ENCODE measurements around the gene HAUS5.

HAUS5 gene

GRCh38 chr19:35571406-35571965, 41.0 kb upstream of the HAUS5 start:
- no peak overlapping the region for H3K4me3 ChIP-seq (ENCODE audit: low read depth, low read length)
- TF ChIP-seq, protein P1, sequence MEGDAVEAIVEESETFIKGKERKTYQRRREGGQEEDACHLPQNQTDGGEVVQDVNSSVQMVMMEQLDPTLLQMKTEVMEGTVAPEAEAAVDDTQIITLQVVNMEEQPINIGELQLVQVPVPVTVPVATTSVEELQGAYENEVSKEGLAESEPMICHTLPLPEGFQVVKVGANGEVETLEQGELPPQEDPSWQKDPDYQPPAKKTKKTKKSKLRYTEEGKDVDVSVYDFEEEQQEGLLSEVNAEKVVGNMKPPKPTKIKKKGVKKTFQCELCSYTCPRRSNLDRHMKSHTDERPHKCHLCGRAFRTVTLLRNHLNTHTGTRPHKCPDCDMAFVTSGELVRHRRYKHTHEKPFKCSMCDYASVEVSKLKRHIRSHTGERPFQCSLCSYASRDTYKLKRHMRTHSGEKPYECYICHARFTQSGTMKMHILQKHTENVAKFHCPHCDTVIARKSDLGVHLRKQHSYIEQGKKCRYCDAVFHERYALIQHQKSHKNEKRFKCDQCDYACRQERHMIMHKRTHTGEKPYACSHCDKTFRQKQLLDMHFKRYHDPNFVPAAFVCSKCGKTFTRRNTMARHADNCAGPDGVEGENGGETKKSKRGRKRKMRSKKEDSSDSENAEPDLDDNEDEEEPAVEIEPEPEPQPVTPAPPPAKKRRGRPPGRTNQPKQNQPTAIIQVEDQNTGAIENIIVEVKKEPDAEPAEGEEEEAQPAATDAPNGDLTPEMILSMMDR (IDR thresholded peaks at IDR 0.05; ENCODE audit: low read depth, low read length) = no peak

DNA sequence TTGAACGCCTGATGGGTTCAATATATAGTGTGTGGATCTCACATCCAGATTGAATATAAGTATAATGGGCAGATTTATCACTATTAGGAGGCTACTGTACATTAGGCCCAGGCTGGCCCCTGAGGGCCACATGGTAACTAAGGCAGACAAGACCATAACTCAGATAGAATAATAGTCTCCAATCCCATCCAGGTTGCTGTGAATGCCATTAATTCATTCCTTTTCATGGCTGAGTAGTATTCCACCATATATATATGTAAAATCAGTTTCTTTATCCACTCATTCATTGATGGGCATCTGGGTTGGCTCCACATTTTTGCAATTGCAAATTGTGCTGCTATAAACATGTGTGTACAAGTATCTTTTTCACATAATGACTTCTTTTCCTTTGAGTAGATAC, 34.6 kb upstream of the HAUS5 start:
- TF ChIP-seq, protein P1 (IDR thresholded peaks at IDR 0.05; ENCODE audit: low read depth, low read length) = no peak

DNA sequence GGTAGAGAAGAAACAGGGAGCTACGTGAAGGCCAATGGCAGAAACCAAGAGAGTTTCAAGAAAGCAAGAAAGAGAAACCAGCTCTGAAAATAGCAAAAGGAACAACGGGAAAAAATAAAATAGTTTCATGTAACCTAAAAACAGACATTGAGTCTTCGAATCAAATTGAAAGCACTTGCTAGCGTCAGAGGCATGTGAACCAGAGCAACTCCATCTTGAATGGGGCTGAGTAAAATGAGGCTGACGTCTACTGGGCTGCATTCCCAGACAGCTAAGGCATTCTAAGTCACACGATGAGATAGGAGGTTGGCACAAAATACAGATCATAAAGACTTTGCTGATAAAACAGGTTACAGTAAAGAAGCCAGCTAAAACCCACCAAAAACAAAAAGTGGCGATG, 33.8 kb upstream of the HAUS5 start:
- no peak overlapping the region for H3K4me3 ChIP-seq (ENCODE audit: low read depth, low read length)
- TF ChIP-seq, protein P1 (IDR thresholded peaks at IDR 0.05; ENCODE audit: low read depth, low read length) = no peak

More for the DNA sequence above, 34.6 kb upstream of the HAUS5 start:
- no peak overlapping the region for H3K4me3 ChIP-seq (ENCODE audit: low read depth, low read length)

GRCh38 chr19:35582760-35583159, 29.8 kb upstream of the HAUS5 start:
- TF ChIP-seq, protein P1 (IDR thresholded peaks at IDR 0.05; ENCODE audit: low read depth, low read length) = no peak
- H3K4me3 ChIP-seq (ENCODE audit: low read depth, low read length) = no peak overlapping the region

- H3K4me3 ChIP-seq (ENCODE audit: low read depth, low read length) = no peak within 1 kb of the TSS
- TF ChIP-seq, protein P1 (IDR thresholded peaks at IDR 0.05; ENCODE audit: low read depth, low read length) = no peak
Observed at GRCh38 chr19:35585848-35586247, 26.7 kb upstream of the HAUS5 start, which contains the start of gene PMIS2. Gene PMIS2, plus strand, starts transcription at chr19:35586173. Its CDS starts 87 bp downstream, at chr19:35586260.

- TF ChIP-seq, protein P1 (IDR thresholded peaks at IDR 0.05; ENCODE audit: low read depth, low read length) = no peak
Observed at GRCh38 chr19:35587321-35587720, 25.2 kb upstream of the HAUS5 start.

DNA sequence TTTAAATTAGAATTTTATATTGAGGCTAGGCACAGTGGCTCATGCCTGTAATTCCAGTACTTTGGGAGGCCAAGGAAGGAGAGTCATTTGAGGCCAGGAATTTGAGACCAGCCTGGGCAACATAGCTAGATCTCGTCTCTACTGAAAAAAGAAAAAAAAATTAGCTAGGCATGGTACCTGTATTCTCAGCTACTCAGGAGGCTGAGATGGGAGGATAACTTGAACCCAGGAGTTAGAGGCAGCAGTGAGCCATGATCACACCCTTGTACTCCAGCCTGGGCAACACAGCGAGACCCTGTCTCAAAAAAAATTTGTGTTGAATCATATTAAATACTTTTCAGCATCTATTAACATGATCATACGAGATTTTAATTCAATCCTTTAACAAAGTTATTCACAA, 21.7 kb upstream of the HAUS5 start:
- TF ChIP-seq, protein P1 (IDR thresholded peaks at IDR 0.05; ENCODE audit: low read depth, low read length) = no peak
- no peak overlapping the region for H3K4me3 ChIP-seq (ENCODE audit: low read depth, low read length)

More at GRCh38 chr19:35587321-35587720, 25.2 kb upstream of the HAUS5 start:
- no peak overlapping the region for H3K4me3 ChIP-seq (ENCODE audit: low read depth, low read length)

Measured in WI38 (cell line).